ENCODE data around the gene DHX32.
"Not testable (repeated sequence)": the region's sequence is repeated elsewhere in the genome, so short reads cannot be mapped to it uniquely, and the experiment has no call there.

- TF ChIP-seq CTCF (conservative IDR thresholded peaks at IDR 0.05; ENCODE audit: low read length); EZH2phosphoT487 (IDR thresholded peaks at IDR 0.05; ENCODE audit: borderline replicate concordance, low read depth, low read length): not testable (repeated sequence)
Observed at GRCh38 chr10:125897317-125897716, 16.2 kb upstream of the DHX32 start.

Data from OCI-LY7 (cell line).